Neural cell (in vitro differentiated cells): Measurements from ENCODE around the gene RING1.

Experiments used
- CTCF ChIP-seq: fragments of 450-650 bp; IDR thresholded peaks from 2 replicates; pipeline ENCODE4 v1.5.1; 2014; ENCODE audit warnings: antibody characterized with exemption, mild to moderate bottlenecking, moderate library complexity; ENCODE audit not compliant: poor library complexity, severe bottlenecking
- EZH2 ChIP-seq: fragments of 200-600, 300-800 bp; shearing (Covaris generic), sonication (generic); IDR thresholded peaks from 2 replicates; pipeline ENCODE4 v1.6.1; 2014; ENCODE audit warnings: antibody characterized with exemption, low read length, borderline replicate concordance, mild to moderate bottlenecking; ENCODE audit not compliant: insufficient read depth, poor library complexity, severe bottlenecking
- POLR2AphosphoS5 ChIP-seq: IDR thresholded peaks from 2 replicates; pipeline ENCODE4 v1.6.1; 2012
- SMC3 ChIP-seq: fragments of 450-650 bp; conservative IDR thresholded peaks from 2 replicates; pipeline ENCODE4 v1.6.1; 2014; ENCODE audit warnings: antibody characterized with exemption, mild to moderate bottlenecking, moderate library complexity; ENCODE audit not compliant: poor library complexity

DNA sequence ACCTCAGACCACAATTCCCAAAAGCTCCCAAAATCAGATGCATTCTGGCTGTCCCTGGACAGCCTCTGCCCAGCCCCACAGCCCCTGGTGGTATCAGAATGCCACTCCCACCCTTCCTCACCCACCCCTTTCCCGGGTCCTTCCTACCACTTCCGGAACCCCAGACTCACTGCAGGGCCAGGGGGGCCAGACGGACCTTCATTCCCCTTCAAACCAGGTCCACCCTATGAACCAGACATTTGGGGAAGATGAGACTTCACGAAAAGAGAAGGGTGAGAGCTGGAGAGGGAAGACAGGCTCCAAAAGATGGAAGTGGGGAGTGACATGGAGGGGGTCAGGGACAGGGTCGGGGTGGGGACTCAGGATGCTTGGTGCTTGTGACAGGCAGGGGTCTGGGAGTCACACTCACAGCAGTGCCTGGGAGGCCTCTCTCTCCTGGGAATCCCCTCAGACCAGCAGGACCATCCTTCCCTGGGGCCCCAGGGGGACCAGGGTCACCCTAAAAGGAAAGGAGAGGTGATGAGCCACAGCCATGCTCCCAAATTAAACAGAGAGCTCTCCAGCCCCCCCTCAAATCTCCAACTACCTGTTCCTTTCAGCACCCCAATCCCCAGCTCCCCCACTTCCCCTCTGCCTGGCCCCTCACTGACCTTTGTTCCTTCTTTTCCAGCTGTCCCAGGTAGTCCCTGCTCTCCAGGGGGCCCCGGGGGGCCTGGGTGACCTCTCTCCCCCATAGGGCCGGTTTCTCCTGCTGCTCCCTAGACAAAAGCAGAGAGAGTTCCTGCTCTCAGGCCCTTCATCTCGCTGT lies 36.2 kb upstream of the RING1 start:
- TF ChIP-seq SMC3 (no peak), CTCF (no peak), POLR2AphosphoS5 (no peak), EZH2 (no peak)
